SK-N-DZ (cell line): ENCODE data around the gene FBXW2.
A peak's percentile ranks its signal among the peaks of the same experiment; 100 is the strongest.
"Not testable (repeated sequence)": the region's sequence is repeated elsewhere in the genome, so short reads cannot be mapped to it uniquely, and the experiment has no call there.

Experiments
- DNase-seq: peaks from one replicate; pipeline ENCODE4 v3.0.0-alpha.2; 2015; ENCODE audit warnings: low spot score

The FBXW2 gene

GRCh38 chr9:120779227-120779626 lies 14.0 kb downstream of the FBXW2 start:
- no peak for DNase-seq

GRCh38 chr9:120778758-120779157 lies 14.5 kb downstream of the FBXW2 start:
- no peak for DNase-seq

DNA sequence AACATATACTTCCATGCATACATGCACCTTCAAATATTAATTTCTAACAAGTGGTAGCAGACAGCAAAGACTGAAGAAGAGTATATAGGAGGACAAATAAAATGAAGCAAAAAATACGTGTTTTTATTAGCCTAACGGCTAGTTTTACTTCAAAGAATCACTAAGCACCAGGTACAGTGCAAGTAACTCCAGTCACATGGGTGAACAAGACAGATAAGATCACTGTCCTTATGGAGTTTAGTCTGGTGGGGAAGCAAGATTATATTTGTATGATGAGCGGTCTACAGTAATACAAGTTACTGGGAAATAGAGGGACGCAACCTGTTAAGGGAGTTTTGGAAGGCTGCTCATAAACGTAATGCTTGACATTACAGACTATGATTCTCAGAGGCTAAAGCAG lies 16.0 kb downstream of the FBXW2 start:
- DNase-seq, result no peak

DNA sequence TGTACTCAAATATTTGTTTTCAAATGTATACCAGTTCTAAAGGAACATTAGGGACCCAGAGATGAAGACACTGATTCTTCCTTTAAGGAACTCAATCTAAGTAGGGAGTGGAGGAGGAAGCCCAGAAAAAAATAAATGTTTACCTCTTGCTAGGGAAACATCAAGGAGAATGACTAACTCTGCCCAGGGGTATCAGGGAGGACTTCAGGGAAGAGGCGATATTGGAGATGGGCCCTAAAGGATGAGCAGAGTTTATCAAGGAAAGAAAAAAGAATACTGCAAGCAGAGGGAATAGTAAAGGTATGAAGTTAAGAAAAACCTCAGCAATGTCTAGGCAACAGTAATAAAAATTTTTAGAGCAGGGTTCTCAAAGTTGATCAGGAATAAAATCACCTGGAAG lies 16.4 kb downstream of the FBXW2 start:
- no peak for DNase-seq

DNA sequence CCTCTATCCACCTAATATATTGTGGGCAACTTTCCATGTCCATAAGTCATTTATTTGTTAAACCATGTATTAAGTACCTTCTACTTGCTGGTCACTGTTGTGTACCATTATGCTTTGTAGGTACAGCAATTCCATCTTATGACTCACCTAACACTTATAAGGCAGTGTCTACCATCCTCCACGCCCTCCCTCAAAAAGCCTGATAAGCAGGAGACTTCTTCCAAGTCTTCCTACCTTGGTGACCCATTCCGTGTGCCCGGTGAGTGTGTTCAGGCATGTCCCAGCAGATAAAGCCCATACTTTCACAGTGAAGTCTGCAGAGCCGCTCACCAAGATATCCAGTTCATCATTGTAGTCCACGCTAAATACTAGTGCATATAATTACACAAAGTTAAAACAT lies 17.4 kb downstream of the FBXW2 start:
- DNase-seq, result no peak

- no peak for DNase-seq
These were observed 18.5 kb downstream of the FBXW2 start for GRCh38 chr9:120774719-120775118.

- no peak for DNase-seq
These were observed 20.0 kb downstream of the FBXW2 start for GRCh38 chr9:120773256-120773655.

- no peak for DNase-seq
These were observed 22.3 kb downstream of the FBXW2 start for GRCh38 chr9:120770931-120771330.

DNA sequence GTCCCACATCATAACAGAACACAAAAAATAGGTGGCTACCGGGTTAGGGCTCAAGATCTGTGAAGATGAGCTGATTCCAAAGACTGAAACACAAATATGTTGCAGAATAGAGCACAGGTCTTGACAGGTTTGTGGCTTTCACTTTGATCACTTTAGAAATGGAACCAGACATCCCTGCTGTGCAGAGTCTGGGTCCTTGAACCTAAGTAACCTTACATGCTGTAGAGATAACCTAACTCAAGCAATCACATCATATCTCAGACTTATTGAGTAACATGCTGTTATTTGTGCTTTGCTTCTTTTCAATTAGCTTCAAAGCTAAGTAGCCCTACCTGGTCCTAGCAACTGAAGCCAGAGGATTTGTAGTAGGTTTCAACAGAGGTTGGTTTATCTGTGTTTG lies 24.3 kb downstream of the FBXW2 start:
- DNase-seq, result no peak

- DNase-seq, result no peak
These were observed 25.0 kb downstream of the FBXW2 start for GRCh38 chr9:120768247-120768646.

- no peak for DNase-seq
These were observed 25.8 kb downstream of the FBXW2 start for GRCh38 chr9:120767451-120767850.

- DNase-seq, result no peak
These were observed 27.2 kb downstream of the FBXW2 start for GRCh38 chr9:120765910-120766425.

GRCh38 chr9:120764476-120764875 lies 28.7 kb downstream of the FBXW2 start:
- DNase-seq, result no peak

- DNase-seq, result no peak
These were observed 32.2 kb downstream of the FBXW2 start for GRCh38 chr9:120761006-120761405.

DNA sequence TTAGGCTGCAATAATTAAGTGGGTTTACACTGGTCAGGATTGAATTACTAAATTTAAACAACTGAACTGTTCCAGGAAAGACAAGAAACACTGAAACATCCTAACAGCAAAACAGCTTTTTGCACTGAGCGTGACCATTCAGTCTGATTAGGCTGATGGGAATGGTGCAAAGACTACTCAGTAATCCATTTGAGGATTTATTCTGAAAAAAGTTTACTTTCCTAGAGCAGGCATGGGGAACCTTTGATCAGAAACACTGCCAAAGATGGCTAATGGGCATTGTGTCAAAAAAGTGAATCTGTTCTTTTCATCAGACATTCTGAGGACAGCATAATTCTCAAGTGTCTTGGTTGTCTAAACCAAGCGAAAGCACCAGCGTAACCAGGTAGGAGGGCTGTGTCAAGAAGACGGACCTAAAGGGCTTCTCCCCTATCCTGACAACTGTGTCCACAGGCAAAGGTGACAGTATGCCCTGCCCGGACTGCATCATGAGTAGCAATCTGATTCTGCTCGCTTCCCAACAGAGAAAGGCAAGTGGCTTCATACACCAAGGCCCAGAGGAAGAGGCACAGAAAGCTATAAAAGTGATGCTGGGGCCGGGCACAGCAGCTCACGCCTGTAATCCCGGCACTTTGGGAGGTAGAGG lies 33.3 kb downstream of the FBXW2 start:
- DNase-seq, result no peak

- no peak for DNase-seq
These were observed 34.7 kb downstream of the FBXW2 start for GRCh38 chr9:120758544-120758943.

GRCh38 chr9:120757026-120757913 lies 35.9 kb downstream of the FBXW2 start:
- no peak for DNase-seq

- no peak for DNase-seq
These were observed 36.7 kb downstream of the FBXW2 start for GRCh38 chr9:120756531-120756930.

- DNase-seq, result peak; percentile 45
These were observed 37.3 kb downstream of the FBXW2 start for GRCh38 chr9:120755810-120756434.

GRCh38 chr9:120755044-120755443 lies 38.2 kb downstream of the FBXW2 start:
- DNase-seq, result no peak

GRCh38 chr9:120750421-120750820 lies 42.8 kb downstream of the FBXW2 start:
- no peak for DNase-seq

GRCh38 chr9:120746366-120746765 lies 46.9 kb downstream of the FBXW2 start:
- not testable (repeated sequence) for DNase-seq
